T-helper 2 cell treated with Interferon-gamma antibody and Interleukin-4, amounts not matched to agents 100 ng/mL and 5 ng/mL, for 36 hours (primary cell): ENCODE results near the gene SDHB. TPM values are rescaled to one million over a fixed set of nuclear protein-coding genes. Genes with fewer than 3 reads are reported as not detected.

Source experiments
- intact Hi-C: fragments of 100-400 bp; cut with micrococcal nuclease; formaldehyde crosslinking; loops from one replicate; pipeline ENCODE4 v1.15.1; 2023
- total RNA-seq: library from RNA; stranded (reverse); gene quantifications from 2 replicates; pipeline ENCODE4 v1.2.3, GENCODE V29; 2022

SDHB gene
- total RNA-seq, 1 donor from 2014 or later = 75.4 TPM

DNA sequence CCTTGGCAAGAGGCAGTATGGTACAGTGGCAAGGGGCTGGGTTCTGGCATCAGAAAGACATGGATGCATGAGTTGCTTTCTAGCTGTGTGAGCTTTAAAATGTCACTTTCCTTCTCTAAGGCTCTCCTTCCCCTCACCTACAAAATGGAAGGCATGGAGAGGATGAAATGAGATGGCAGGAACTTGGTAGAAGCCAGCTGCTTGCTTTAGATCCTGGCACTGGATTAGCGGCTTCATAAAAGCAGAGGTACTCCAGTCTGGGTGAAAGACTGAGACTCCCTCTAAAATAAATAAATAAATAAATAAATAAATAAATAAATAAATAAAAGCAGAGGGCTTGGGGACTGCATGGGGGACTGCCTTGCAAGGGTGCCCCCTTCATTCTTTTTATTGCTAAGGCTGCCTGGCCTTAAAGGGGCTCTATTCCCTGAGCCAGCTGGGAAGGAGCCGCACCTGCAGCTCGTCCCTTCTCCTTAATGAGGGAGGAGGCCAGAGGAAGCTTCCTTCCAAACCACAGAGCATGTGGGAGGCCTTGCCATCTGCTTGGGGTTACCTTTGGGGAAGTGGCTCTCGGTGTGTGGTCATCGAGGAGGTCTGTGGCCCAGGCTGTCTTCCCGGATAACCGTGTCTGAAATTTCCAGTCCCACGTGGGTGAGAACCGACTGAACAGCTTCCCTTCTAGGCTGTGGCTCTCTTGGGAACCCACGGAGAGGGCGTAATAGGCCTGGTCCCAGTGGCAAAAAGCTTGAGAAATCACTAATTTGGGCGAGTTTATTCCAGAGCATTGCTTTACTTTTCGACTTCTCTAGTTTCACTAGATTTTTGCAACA, 40.1 kb downstream of the SDHB start:
- intact Hi-C loops = no loop called here

DNA sequence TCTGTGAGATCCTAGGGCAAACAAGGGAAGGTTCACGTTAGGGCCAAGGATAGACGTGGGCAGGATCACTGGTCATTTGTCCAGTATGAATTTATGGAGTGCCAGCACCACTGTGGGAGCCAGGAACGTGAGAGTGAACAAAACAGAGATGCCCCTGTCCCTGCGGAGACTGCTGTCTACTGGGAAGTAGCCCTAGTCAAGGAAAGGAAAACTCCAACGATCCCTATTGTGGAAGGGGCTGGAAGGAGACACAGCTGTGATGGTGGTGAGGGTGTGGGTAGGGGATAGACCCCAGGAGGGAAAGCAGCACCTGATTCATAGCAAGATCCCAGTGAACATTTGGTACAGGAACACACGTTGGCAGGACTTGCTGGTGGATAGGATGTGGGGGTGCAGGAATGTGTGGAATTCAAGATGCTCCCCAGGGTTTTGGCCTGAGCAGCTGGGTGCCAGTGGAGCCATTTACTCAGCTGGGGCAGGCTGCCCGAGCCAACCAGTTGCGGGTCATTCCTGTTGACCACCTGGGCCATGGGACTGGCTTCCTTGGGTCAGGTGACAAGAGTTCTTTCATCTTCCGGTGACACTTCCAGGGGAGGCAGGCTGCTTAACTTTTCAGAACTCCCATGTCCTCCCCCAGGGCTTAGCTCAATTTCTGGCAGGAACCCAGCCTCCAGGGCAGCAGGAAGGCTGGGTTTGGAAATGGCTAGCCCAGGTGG, 40.9 kb downstream of the SDHB start:
- intact Hi-C loops = loop anchor here (1.0 kb wide), 1 partner anchor 41 kb away; the partner anchor contains the start of gene SDHB

DNA sequence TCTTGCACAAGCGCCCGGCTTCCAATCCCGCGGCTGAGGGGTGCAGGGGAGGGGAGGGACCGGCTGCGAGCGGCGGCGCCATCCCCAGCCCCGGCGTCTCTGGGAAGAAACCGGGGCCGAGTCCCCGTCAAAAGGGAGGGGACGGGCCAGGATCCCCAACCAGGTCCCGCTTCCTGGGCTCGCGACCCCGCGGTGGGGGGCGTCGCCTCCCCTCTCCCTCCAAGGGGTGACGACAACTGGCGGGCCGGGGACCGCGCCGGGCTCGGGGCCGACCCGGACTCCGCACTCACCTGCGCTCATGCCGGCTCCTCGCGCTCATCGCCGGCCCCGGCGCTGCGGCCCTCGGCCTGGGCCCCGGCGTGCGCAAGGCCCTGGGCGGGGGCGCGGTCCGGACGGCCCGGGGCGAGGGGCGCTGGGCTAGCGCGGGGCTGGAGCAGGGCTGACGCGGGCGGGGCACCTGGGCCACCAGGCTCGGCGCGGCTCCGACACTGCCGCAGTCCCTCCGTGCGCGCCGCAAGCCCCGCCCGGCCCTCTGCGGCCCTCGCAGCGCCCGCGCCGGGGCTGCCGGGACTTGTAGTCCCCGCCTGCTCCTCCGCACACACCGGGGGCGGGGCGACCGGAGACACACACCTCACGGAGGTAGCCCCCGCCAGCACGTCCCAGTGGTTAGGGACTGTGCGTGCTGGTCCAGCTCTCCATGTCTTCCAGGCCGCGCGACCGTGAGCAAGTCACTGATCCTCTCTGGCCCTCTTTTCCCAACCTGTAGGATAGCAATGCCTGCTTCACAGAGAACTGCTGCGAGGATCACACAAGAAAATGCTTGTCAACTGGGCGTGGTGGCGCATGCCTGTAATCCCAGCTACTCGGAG, 42.2 kb downstream of the SDHB start, which contains the start of gene ATP13A2:
TSS of gene ATP13A2 (minus strand) at position 490 of the 869 bp plus-strand sequence. CDS start at position 300, 190 bp downstream.
- intact Hi-C loops = loop anchor here (1.0 kb wide), 1 partner anchor 43 kb away; the partner anchor contains the start of gene SDHB

DNA sequence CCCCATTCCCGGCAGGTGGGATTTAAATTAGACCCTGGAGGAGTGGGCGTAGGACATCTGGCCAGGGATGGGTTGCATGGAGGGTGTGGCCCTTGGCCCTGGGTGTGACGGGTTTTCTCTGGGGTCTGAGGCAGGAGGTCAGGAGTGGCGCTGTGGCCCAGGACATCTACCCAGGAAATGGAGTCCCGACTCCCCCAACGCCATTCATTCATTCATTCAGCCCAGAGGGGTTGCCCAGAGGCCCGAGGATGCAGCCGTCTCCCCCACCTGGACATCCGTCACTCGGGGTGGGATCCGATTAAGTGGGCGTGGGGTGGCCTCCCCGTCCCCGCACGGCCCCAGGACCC, 42.8 kb downstream of the SDHB start:
- intact Hi-C loops = no loop called here

DNA sequence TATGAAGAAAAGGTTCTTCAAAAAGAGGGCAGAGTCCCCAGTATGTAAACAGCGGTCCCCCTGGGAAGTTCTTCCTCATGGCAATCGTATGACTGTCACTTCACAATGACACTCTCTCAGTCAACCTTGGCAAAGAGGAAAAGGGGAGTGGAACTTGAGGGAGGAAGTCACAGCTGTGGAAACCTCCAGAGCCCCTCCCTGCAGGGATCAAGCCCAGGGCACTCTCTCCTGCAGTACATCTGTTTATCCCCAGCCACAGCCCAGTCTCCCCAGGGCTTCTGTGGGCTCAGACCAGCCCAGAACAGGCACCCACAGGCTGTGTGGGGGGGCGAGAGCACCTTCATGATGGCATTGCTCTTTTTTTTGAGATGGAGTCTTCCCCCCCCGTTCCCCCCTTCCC, 44.1 kb downstream of the SDHB start:
- intact Hi-C loops = no loop called here

DNA sequence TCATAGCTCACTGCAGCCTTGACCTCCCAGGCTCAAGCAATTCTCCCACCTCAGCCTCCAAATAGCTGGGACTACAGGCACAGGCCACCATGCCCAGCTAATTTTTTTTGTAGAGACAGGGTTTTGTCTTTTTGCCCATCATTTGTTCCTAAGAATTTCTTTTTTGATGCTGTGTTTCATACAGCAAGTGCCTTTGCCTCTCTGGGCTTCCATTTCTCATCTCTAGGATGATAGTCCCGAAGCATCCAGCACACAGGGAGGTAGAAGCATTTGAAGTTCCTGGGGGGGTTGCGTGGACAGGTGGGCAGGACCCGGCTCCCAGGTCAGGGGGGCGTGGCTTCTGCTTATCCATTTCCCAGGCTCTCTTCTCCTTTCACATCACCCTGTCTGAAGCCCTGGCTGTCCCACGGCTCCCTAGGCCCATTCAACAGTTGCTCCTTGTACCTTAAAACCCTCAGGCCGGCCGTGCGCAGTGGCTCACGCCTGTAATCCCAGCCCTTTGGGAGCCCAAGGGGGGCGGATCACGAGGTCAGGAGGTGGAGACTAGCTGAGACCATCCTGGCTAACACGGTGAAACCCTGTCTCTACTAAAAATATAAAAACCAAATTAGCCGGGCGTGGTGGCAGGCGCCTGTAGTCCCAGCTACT, 45.5 kb downstream of the SDHB start:
- intact Hi-C loops = no loop called here

DNA sequence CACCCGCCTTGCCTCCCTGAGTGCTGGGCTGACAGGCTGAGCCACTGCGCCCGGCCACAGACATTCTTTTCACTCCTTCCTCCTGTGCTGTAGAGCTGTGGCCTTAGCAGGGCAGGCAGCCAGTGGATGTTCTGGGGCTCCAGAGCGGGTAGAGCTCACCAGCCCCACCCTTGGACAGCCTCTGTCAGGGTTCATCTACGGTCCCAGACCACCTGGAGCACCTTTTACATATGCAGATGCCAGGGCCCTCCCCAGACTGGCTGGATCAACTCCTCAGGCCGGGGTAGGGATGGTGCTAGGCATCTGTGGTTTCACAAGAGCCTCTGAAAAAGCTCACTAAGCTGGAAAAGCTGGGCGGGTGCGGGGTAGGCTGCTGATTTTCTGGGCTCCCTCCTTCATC, 46.7 kb downstream of the SDHB start:
- intact Hi-C loops = no loop called here

DNA sequence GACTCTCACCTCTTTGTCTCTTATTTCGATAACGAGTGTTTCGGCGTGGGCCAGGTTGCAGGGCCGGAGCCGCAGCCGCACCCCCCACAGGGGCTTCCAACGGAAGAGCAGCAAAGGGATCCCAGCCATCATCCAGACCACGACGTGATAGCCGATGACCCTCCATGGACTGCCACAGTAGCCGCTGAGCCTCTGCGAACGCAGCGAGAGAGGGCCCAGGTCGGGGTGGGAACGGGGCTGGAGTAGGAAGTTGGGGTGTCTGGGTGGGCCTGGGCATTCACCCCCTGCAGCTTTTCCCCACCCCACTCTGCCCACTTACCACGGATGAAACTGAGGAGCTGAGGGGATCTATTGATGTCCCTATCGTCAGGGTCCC, 48.5 kb downstream of the SDHB start:
- intact Hi-C loops = no loop called here

DNA sequence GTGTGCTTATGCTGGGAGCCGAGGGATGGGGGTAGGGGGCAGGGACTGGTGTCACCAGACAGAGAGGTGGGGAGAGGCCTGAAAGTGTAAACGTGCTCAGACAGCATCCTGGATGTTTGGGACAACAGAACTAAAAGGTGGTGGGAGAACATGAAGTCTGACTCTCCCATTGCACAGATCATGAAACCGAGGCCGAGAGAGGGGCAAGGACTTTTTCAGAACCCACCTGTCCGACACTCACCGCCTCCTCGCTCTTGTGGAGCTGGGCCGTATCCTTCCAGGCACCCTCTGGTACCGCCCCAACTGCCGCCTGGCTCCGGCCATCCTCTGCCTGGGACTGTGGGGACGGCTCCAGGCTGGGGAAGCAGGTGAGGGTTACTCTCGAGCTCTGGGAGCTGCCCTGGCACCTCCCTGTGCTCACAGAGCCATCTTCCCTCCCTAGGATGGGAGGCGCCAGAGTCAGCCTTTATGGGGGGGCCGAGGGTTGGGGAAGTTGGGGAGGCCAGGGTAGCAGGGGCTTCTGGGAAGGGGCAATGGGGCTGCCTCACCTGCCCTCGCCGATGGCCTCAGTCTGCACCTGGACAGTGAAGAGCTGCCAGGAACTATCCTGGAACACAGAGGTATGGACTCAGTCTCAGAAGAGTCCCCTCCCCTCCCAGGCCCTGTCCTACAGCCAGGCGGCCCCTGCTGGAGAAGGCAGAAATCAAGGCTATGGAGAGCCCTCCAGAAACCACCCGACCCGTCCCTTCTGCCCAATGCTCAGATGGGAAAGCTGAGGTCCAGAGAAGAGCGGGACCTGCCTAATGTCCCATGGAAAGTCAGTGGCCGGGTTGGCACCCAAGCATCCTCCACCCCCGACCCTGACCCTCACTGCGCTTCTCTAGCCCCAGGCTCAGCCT, 49.1 kb downstream of the SDHB start:
- intact Hi-C loops = no loop called here

DNA sequence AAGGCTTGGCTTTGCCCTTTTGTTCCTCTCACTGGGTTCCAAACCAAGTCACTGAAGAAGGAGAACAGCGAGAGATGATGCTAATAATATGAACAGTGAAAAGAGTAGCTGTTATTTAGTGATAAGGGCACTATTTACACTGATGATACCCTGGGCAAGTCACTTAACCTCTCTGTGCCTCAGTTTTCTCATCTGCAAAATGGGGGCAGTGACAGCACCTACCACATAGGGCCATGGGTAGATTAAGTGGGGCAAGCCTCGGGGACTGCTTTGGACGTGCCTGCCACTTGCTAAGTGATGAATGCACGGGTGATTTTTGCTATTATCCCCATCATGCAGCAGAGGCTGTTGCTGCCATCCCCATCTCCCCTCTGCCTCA, 51.3 kb downstream of the SDHB start:
- intact Hi-C loops = no loop called here

DNA sequence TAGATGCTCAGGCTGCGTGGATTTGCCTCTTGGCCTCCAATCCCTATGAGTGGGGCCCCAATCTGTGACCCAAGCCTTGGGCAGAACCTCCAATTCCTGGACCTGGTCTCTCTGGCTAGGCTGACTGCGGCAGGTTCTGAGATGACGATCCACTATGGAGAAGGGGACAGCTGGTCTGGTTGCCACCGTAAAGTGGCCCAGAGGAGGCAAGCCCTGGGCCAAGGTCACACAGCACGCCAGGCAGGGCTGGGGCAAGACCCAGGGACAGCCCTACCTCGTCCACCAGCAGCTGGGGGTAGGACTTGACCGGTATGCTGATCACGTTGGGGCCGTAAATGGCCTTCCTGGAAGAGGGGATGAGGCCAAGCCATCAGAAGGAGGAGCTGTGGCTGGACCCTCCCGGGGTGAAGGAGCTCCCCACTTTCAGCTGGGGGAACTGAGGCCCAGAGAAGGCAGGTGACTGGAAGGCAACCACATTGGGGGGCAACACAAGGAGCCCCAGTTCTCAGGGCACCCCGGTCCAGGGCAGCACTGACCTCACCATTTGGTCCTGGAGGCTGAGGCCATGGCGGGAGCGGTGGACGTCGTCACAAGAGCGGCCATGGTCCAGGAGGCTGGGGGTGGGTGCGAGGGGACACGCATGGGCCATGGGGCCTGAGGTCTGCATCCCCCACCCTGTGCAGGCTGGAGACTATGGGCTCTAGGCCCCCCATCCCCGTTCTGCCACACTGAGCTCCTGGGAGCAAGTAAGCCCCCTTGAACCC, 51.9 kb downstream of the SDHB start:
- intact Hi-C loops = no loop called here

DNA sequence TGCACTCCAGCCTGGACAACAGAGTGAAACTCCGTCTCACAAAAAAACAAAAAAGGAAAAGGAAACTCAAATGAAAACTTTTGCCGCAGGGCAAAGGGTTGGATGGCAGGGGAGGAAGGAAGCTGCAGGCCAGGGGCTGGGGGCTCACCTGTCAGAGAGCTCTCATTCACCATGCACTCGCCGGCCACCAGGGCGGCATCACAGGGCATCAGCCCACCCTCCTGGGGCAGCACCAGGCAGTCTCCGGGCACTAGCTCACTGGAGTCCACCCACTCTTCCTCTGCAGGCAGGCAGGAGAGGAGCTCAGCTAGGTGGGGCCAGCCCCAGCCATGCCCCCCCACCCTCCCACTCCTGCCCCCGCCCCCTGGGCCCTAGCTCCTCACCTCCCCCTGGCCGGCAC, 54.0 kb downstream of the SDHB start:
- intact Hi-C loops = no loop called here

DNA sequence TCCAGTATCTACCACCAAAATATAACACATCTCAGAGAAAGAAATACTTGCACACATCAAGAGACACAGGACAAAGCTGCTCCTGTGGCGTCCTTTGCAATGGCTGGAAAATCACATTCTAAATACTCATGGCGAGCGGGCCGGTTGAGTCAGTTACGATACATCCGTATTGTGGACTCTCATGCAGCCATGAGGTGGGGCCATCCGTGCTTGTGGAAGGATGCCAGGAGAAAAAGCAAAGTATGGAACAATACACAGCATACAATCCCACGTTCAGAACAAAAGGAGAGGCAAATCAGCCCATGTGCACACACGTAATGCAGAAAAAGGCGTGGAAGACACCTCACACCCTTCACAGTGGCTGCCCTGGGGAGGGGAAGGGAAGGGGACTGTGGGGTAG, 55.2 kb downstream of the SDHB start:
- intact Hi-C loops = no loop called here

DNA sequence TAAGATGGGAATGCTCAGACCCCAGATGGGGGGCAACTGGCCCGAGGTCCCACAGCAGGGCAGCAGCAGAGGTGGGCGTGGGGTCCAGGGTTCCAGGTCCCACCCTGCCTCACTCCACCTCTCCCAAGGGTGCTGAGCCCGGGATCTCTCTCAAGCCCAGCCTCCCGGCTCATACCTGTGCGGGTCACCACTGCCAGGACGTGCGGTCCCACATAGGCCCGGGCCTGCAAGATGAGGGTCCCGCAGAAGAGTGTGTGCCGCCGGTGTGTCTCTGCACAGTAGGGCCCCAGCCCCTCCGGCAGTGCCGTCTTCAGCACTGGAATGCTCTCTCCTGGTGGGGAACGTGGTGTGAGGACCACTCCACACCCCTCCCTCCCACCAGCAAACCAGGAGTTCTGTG, 57.0 kb downstream of the SDHB start:
- intact Hi-C loops = no loop called here

DNA sequence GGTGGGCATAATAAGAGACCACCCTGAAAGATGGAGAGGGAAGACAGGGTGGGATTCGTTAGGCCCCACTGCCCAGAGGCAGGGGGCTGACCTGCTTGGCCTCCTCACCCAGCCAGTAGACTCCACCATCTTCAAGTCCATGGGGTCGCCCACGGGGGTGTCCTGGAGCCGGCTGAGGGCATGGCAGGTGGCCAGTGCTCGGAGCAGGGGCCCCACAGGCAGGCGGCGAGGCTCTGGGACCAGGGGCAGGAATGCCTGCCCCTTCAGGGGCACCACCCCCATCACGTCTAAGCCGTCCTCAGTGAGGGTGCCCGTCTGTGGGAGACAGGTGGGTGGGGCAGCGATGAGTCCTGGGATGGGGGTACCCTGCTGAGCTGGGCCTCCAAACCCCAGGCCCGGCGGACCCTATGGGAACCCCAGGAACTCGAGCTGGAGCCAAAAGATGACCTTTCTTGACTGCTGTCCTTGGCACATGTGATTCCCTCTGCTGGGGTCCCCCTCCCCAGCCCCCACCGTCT, 60.3 kb downstream of the SDHB start:
- intact Hi-C loops = no loop called here

DNA sequence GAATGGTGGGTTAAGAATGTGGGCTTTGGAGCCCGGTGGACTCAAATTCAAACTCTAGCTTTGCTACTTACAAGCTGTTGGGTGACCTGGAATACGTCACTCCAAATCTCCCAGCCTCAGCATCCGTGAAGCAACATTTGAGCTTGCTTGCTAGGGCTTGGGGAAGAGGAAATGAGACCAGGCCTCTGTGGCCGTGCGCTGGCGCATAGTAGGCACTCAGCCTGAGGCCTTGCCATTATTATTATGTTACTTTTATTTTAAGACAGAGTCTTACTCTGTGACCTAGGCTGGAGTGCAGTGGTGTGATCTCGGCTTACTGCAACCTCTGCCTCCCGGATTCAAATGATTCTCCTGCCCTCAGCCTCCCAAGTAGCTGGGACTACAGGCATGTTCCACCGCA, 61.2 kb downstream of the SDHB start:
- intact Hi-C loops = no loop called here

DNA sequence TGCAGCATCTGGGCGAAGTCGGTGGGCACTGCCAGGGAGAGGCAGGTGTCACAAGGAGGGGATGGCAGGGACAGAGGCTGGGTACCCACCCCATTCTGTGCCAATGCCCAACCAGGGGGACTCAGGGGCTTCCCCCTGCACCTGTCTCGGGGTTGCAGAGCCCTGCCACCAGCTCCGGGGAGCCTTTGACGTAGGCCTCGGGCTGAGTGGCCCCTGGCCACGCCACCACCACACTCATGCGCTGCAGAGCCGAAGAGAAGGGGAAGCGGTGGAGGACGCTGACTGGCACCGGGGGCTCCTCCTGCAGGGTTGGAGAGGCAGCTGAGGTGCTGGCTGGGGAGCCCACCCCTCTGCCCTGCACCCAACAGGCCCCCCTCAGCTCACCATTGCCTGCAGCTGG, 61.7 kb downstream of the SDHB start:
- intact Hi-C loops = no loop called here

DNA sequence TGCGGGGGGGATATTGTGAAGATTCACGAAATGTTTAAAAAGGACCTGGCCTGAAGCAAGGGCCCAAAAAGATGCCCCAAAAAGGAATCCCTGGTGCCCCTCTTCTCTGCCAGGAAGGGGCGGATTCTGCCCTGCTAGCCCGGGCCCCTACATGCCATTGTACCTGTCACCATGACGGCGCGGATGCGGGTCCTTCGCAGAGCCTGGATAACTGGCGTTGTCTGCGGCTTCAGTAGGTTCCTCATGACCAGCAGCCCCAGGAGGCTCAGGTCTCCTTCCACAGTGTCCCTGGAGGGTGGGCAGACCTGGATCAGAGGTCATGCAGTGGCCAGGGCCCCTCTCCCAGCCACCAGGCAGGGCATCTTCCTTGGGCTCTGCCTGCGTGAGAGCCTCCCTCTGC, 62.3 kb downstream of the SDHB start:
- intact Hi-C loops = no loop called here

DNA sequence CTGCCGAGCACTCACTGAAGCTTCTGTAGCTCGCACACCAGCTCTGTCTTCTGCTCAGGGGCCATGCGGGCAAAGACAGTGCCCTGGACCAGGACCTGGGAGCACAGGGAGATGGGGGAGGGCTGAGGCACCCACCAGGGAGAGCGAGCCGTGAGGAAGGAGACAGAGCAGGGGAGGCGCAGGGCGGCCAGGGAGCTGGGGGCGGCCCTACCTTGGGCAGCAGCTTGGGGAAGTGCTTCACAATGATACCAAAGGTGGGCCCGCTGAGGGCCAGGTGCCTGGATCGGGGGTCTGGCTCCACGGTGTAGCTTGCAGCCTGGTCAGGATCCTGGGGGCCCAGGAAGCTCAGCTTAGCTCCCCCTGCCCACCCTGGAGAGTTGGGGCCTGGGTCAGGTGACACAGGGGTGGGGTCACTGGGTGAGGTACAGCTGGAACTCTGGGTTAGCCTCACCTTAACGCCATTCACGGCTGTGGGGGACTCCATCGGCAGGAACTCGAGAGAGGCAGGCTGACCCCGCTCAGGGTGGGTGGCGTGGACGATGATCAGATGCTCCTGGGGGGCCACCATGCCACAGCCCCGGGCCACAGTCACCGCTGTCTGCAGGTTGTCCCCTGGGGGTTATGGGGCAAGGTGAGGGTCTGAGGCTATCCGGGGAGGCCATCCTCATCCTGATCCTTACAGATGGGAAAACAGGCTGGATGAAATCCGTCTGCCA, 64.0 kb downstream of the SDHB start:
- intact Hi-C loops = no loop called here
